ENCODE results near the gene FBXL20.

The FBXL20 gene

GRCh38 chr17:39244600-39245570, 156.5 kb downstream of the FBXL20 start:
- peak; percentile 36 for DNase-seq

- DNase-seq, result no peak
Measured at GRCh38 chr17:39244016-39244599, 157.3 kb downstream of the FBXL20 start.

GRCh38 chr17:39243155-39243554, 158.3 kb downstream of the FBXL20 start:
- DNase-seq, result no peak

GRCh38 chr17:39240631-39241030, 160.8 kb downstream of the FBXL20 start:
- no peak for DNase-seq

GRCh38 chr17:39239640-39240314, 161.6 kb downstream of the FBXL20 start:
- DNase-seq, result peak; percentile 14

GRCh38 chr17:39238311-39238972, 163.0 kb downstream of the FBXL20 start:
- DNase-seq, result peak; percentile 50

GRCh38 chr17:39237586-39237985, 163.8 kb downstream of the FBXL20 start:
- no peak for DNase-seq

GRCh38 chr17:39236981-39237441, 164.4 kb downstream of the FBXL20 start:
- no peak for DNase-seq

- no peak for DNase-seq
Measured at GRCh38 chr17:39236450-39236927, 164.9 kb downstream of the FBXL20 start.

GRCh38 chr17:39235555-39236449, 165.6 kb downstream of the FBXL20 start:
- DNase-seq, result peak; percentile 11

- no peak for DNase-seq
Measured at GRCh38 chr17:39231591-39232551, 169.6 kb downstream of the FBXL20 start.

- no peak for DNase-seq
Measured at GRCh38 chr17:39231091-39231561, 170.3 kb downstream of the FBXL20 start.

- DNase-seq, result no peak
Measured at GRCh38 chr17:39230361-39230760, 171.1 kb downstream of the FBXL20 start.

- no peak for DNase-seq
Measured at GRCh38 chr17:39229274-39229913, 172.0 kb downstream of the FBXL20 start.

- DNase-seq, result no peak
Measured at GRCh38 chr17:39227364-39227919, 174.0 kb downstream of the FBXL20 start.

GRCh38 chr17:39225959-39226683, 175.3 kb downstream of the FBXL20 start:
- DNase-seq, result no peak

- no peak for DNase-seq
Measured at GRCh38 chr17:39225308-39225958, 176.0 kb downstream of the FBXL20 start, which contains the start of gene STAC2. STAC2 (minus strand) TSS chr17:39225945; CDS start chr17:39225502, 443 bp downstream.

- DNase-seq, result no peak
Measured at GRCh38 chr17:39224778-39225307, 176.6 kb downstream of the FBXL20 start.
